Measurements from ENCODE around the gene VWC2. TPM values are rescaled to one million over a fixed set of nuclear protein-coding genes. Genes with fewer than 3 reads are reported as not detected.

The VWC2 gene
- total RNA-seq, 1 donor from 2014 or later, result not detected

DNA sequence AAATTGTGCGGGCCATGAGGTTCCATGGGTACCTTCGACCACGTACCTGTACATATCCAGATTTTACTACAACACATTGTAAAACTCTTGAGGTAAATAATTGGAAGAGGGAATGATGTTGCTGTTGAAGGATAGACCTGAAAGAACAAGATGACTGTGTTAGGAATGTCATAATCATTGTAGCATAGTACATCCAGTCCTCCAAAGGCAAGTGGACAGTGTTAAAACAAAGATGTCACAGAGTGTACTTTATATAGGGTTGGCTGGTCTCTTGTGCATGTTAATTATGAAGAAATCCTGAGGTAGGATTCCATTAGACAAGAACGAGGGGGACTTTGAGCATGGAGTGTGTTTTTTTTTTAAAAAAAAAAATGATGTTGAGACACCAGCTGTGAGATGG lies 30.4 kb downstream of the VWC2 start:
- H3K27me3 Mint-ChIP-seq (ENCODE audit: insufficient read depth, low read depth), result peaks cover 4% of the 10 kb centered on the region
- no peak overlapping the region for H3K27ac Mint-ChIP-seq
- no peak for DNase-seq (ENCODE audit: low spot score)
- Histone ChIP-seq H2AFZ (replicated peaks) (no peak overlapping the region), H3F3A (ENCODE audit: low read depth) (no peaks in the 10 kb centered on the region), H3K4me2 (no peak overlapping the region), H3K27me3 (no peaks in the 10 kb centered on the region), H3K4me1 (no peaks in the 10 kb centered on the region), H3K9me3 (ENCODE audit: low read depth) (no peaks in the 10 kb centered on the region), H4K20me1 (ENCODE audit: low read depth) (no peaks in the 10 kb centered on the region), H3K36me3 (no peaks in the 10 kb centered on the region), H3K4me3 (no peak overlapping the region), H3K27ac (no peak overlapping the region), H3K79me2 (ENCODE audit: low read depth) (no peaks in the 10 kb centered on the region), H3K9ac (no peak overlapping the region)
- peaks cover 15% of the 10 kb centered on the region for H3K4me1 Mint-ChIP-seq
- H3K36me3 Mint-ChIP-seq, result no peaks in the 10 kb centered on the region
- TF ChIP-seq, protein P1, sequence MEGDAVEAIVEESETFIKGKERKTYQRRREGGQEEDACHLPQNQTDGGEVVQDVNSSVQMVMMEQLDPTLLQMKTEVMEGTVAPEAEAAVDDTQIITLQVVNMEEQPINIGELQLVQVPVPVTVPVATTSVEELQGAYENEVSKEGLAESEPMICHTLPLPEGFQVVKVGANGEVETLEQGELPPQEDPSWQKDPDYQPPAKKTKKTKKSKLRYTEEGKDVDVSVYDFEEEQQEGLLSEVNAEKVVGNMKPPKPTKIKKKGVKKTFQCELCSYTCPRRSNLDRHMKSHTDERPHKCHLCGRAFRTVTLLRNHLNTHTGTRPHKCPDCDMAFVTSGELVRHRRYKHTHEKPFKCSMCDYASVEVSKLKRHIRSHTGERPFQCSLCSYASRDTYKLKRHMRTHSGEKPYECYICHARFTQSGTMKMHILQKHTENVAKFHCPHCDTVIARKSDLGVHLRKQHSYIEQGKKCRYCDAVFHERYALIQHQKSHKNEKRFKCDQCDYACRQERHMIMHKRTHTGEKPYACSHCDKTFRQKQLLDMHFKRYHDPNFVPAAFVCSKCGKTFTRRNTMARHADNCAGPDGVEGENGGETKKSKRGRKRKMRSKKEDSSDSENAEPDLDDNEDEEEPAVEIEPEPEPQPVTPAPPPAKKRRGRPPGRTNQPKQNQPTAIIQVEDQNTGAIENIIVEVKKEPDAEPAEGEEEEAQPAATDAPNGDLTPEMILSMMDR (IDR thresholded peaks at IDR 0.05), result no peak
- TF ChIP-seq EZH2 (IDR thresholded peaks at IDR 0.05), result no peak
- no peak for TF ChIP-seq EZH2phosphoT487 (IDR thresholded peaks at IDR 0.05)
- H3K9me3 Mint-ChIP-seq, result peaks cover 5% of the 10 kb centered on the region
- peak overlapping the region; percentile 35 for H3K4me3 Mint-ChIP-seq

DNA sequence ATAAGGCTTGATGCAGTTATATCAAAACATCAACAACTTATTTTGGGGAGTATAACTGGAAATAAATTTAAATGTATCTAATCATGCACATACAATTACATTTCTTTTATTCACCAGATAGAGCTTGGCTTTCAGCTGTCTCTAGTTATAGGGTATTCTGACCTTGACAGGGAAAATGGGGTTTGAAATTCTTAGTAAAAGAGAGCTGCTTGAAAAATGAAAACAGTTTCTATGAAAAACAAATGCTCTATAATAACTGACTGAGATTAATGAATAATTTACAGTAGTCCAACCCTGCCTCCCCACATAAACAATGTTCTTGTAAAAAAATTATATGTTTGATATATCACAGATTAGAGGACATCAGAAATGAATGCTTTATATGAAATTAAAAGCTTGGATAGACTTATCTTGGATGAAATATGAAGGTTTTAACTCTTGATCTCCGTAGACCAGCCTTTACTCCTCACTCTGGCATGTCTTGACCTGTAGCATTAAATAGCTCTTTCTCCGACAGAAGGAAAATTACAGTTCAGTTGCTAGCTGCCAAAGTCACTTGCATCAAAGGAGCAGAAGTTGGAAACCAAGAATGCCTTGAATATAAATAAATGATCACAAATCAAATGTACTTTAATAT lies 32.1 kb downstream of the VWC2 start:
- peaks cover 4% of the 10 kb centered on the region for H3K27me3 Mint-ChIP-seq (ENCODE audit: insufficient read depth, low read depth)
- TF ChIP-seq EZH2 (IDR thresholded peaks at IDR 0.05) (no peak), EZH2phosphoT487 (IDR thresholded peaks at IDR 0.05) (no peak)
- TF ChIP-seq, protein P1 (IDR thresholded peaks at IDR 0.05), result no peak
- no peaks in the 10 kb centered on the region for H3F3A ChIP-seq (ENCODE audit: low read depth)
- H3K9me3 Mint-ChIP-seq, result peaks cover 5% of the 10 kb centered on the region
- no peaks in the 10 kb centered on the region for H3K36me3 Mint-ChIP-seq
- H3K4me3 ChIP-seq, result no peak overlapping the region
- H4K20me1 ChIP-seq (ENCODE audit: low read depth), result no peaks in the 10 kb centered on the region
- H3K4me1 ChIP-seq, result no peaks in the 10 kb centered on the region
- H3K4me2 ChIP-seq, result no peak overlapping the region
- H3K27me3 ChIP-seq, result no peaks in the 10 kb centered on the region
- no peaks in the 10 kb centered on the region for H3K36me3 ChIP-seq
- no peak overlapping the region for H3K4me3 Mint-ChIP-seq
- H3K9ac ChIP-seq, result no peak overlapping the region
- no peaks in the 10 kb centered on the region for H3K9me3 ChIP-seq (ENCODE audit: low read depth)
- peaks cover 15% of the 10 kb centered on the region for H3K4me1 Mint-ChIP-seq
- H3K27ac Mint-ChIP-seq, result no peak overlapping the region
- no peak for DNase-seq (ENCODE audit: low spot score)
- H3K27ac ChIP-seq, result no peak overlapping the region
- H3K79me2 ChIP-seq (ENCODE audit: low read depth), result no peaks in the 10 kb centered on the region
- H2AFZ ChIP-seq (replicated peaks), result no peak overlapping the region

DNA sequence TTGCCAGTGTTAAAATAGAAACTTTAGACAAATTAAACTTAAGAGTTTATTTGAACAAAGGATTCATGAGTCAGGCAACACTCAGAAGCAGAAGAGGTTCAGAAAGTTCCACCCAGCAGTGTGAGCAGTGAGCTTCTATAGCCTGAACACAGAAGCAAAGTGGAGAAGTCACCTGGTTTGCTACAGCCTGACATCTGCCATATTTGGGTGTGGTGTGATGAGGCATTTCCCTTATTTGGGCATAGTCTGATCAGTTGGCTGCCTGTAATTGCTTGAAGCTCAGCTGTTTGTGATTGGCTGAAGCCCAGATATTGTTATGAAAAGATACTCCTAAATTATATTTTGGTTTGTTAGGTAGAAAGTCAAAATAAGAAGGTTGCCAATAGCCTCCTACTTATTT lies 39.1 kb downstream of the VWC2 start:
- Histone ChIP-seq H3F3A (ENCODE audit: low read depth) (no peaks in the 10 kb centered on the region), H3K9me3 (ENCODE audit: low read depth) (no peaks in the 10 kb centered on the region), H2AFZ (replicated peaks) (peak overlapping the region; percentile 63), H4K20me1 (ENCODE audit: low read depth) (no peaks in the 10 kb centered on the region), H3K4me2 (no peak overlapping the region), H3K4me1 (no peaks in the 10 kb centered on the region), H3K27me3 (no peaks in the 10 kb centered on the region), H3K4me3 (no peak overlapping the region), H3K27ac (no peak overlapping the region), H3K79me2 (ENCODE audit: low read depth) (no peaks in the 10 kb centered on the region), H3K36me3 (no peaks in the 10 kb centered on the region), H3K9ac (no peak overlapping the region)
- H3K4me3 Mint-ChIP-seq, result no peak overlapping the region
- H3K27me3 Mint-ChIP-seq (ENCODE audit: insufficient read depth, low read depth), result peaks cover 2% of the 10 kb centered on the region
- TF ChIP-seq, protein P1 (IDR thresholded peaks at IDR 0.05), result no peak
- TF ChIP-seq EZH2 (IDR thresholded peaks at IDR 0.05) (no peak), EZH2phosphoT487 (IDR thresholded peaks at IDR 0.05) (no peak)
- no peaks in the 10 kb centered on the region for H3K36me3 Mint-ChIP-seq
- no peaks in the 10 kb centered on the region for H3K9me3 Mint-ChIP-seq
- H3K27ac Mint-ChIP-seq, result no peak overlapping the region
- no peak for DNase-seq (ENCODE audit: low spot score)
- H3K4me1 Mint-ChIP-seq, result peaks cover 4% of the 10 kb centered on the region

Measured in neural progenitor cell (in vitro differentiated cells).